Smooth muscle cell (in vitro differentiated cells): Measurements from ENCODE around the gene FOXP1. TPM values are rescaled to one million over a fixed set of nuclear protein-coding genes. Genes with fewer than 3 reads are reported as not detected.

Source experiments
- DNase-seq: peaks from one replicate; lab custom pipeline; 2025; ENCODE audit not compliant: unreplicated experiment; lab: John Stamatoyannopoulos, UW
- H2AFZ ChIP-seq: fragments of 200-600 bp; sonication (generic); 2 replicates; pipeline ENCODE4 v1.6.0; 2016; ENCODE audit warnings: antibody characterized with exemption, low read depth, mild to moderate bottlenecking
- H3F3A ChIP-seq: fragments of 200-600 bp; sonication (generic); 2 replicates; pipeline ENCODE4 v1.6.0; 2017; ENCODE audit warnings: antibody characterized with exemption, low read depth
- H3K27ac ChIP-seq: fragments of 200-600 bp; sonication (generic); 2 replicates; pipeline ENCODE4 v1.5.1; 2016; ENCODE audit warnings: low read depth, mild to moderate bottlenecking
- H3K27me3 ChIP-seq: fragments of 200-600 bp; sonication (generic); 2 replicates; pipeline ENCODE4 v1.6.1; 2016; ENCODE audit warnings: low read depth, mild to moderate bottlenecking
- H3K36me3 ChIP-seq: fragments of 200-600 bp; sonication (generic); 2 replicates; pipeline ENCODE4 v1.5.1; 2016; ENCODE audit warnings: low read depth
- H3K4me1 ChIP-seq: fragments of 200-600 bp; sonication (generic); 2 replicates; pipeline ENCODE4 v1.5.1; 2016; ENCODE audit warnings: low read depth
- H3K4me2 ChIP-seq: fragments of 200-600 bp; sonication (generic); 2 replicates; pipeline ENCODE4 v1.6.0; 2016; ENCODE audit warnings: mild to moderate bottlenecking
- H3K4me3 ChIP-seq: fragments of 200-600 bp; sonication (generic); 2 replicates; pipeline ENCODE4 v1.5.1; 2016; ENCODE audit warnings: mild to moderate bottlenecking
- H3K79me2 ChIP-seq: fragments of 200-600 bp; sonication (generic); 2 replicates; pipeline ENCODE4 v1.6.0; 2016; ENCODE audit warnings: low read depth, mild to moderate bottlenecking
- H3K9ac ChIP-seq: fragments of 200-600 bp; sonication (generic); 2 replicates; pipeline ENCODE4 v1.6.0; 2016; ENCODE audit warnings: low read depth
- H3K9me3 ChIP-seq: fragments of 200-600 bp; sonication (generic); replicated peaks from 2 replicates; pipeline ENCODE4 v1.5.1; 2016; ENCODE audit warnings: low read depth
- H4K20me1 ChIP-seq: fragments of 200-600 bp; sonication (generic); 2 replicates; pipeline ENCODE4 v1.6.0; 2016; ENCODE audit warnings: low read depth
- WGBS: methylation state at CpG from one replicate; pipeline ENCODE4 v1.1.7; 2016; ENCODE audit warnings: low lambda C conversion rate; 5-methylcytosine and 5-hydroxymethylcytosine counted together
- polyA plus RNA-seq: library from polyadenylated mRNA; unstranded; fragments of >200 nt; fragmentation: Nextera tagmentation; extraction: Ambion mirVana; gene quantifications from 2 replicates; pipeline ENCODE4 v1.2.1, GENCODE V29; 2016
- total RNA-seq: library from RNA; depleted of rRNA; stranded (reverse); fragments of >200 nt; gene quantifications from 2 replicates; pipeline ENCODE4 v1.2.3, GENCODE V29; 2014
- TF ChIP-seq, protein P1 (sequence below): fragments of 200-600 bp; sonication (generic); IDR thresholded peaks from 2 replicates; pipeline ENCODE4 v1.5.1; 2017; ENCODE audit warnings: borderline replicate concordance, mild to moderate bottlenecking, antibody characterized with exemption; ENCODE audit not compliant: insufficient read depth, poor library complexity, severe bottlenecking

The FOXP1 gene
- total and polyA plus RNA-seq, 2 experiments from 2014 or later: 40.9 to 68.0 TPM

DNA sequence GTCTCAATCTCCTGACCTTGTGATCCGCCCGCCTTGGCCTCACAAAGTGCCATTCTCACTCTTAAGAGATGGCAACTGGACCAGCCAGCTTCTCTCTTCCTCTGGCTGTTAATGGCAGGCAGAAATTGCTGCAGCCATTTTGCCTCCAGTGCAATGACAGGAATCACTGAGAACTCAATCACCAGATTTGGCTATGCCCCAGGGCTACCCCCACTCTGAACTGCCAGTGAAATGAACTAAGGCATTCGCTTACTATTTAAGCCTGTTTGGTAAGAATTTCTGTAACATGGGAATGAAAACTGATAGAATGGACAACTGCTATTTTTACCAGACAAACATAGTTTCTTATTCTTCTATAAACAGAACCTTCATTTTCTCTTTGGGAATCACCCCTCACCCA, 24.5 kb downstream of the FOXP1 start:
- no peak for DNase-seq
- Histone ChIP-seq H3K4me2 (no peak overlapping the region), H2AFZ (no peak overlapping the region), H3K9ac (no peak overlapping the region), H3F3A (no peaks in the 10 kb centered on the region), H3K9me3 (no peaks in the 10 kb centered on the region), H3K4me3 (no peak overlapping the region), H3K4me1 (no peaks in the 10 kb centered on the region), H3K27ac (no peak overlapping the region), H4K20me1 (no peaks in the 10 kb centered on the region), H3K79me2 (peaks cover 28% of the 10 kb centered on the region), H3K36me3 (no peaks in the 10 kb centered on the region), H3K27me3 (no peaks in the 10 kb centered on the region)
- WGBS: 97% methylated on average over 3 of the region's 3 CpGs
- TF ChIP-seq, protein P1, sequence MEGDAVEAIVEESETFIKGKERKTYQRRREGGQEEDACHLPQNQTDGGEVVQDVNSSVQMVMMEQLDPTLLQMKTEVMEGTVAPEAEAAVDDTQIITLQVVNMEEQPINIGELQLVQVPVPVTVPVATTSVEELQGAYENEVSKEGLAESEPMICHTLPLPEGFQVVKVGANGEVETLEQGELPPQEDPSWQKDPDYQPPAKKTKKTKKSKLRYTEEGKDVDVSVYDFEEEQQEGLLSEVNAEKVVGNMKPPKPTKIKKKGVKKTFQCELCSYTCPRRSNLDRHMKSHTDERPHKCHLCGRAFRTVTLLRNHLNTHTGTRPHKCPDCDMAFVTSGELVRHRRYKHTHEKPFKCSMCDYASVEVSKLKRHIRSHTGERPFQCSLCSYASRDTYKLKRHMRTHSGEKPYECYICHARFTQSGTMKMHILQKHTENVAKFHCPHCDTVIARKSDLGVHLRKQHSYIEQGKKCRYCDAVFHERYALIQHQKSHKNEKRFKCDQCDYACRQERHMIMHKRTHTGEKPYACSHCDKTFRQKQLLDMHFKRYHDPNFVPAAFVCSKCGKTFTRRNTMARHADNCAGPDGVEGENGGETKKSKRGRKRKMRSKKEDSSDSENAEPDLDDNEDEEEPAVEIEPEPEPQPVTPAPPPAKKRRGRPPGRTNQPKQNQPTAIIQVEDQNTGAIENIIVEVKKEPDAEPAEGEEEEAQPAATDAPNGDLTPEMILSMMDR: no peak

DNA sequence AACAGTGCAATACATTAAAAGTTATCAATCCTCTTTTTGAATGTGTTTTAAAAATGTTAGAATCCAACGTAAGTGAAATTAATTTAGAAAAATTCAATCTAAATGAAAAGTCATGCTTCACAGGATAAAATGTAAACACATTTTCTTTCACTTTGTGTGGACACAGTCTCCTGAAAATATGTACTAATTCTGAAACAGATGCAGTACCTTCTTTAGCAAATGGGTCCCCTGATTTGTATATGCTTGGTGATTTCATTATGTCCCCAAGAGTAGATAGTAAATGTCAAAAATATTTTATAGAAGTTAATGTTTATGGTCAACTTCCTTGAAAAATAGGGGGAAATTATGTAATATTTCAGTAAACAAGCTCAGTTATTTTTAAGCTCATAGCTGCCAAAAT, 28.9 kb downstream of the FOXP1 start:
- no peaks in the 10 kb centered on the region for H4K20me1 ChIP-seq
- H3F3A ChIP-seq: no peaks in the 10 kb centered on the region
- H3K9me3 ChIP-seq: no peaks in the 10 kb centered on the region
- H3K9ac ChIP-seq: no peak overlapping the region
- H3K27ac ChIP-seq: no peak overlapping the region
- no peaks in the 10 kb centered on the region for H3K27me3 ChIP-seq
- H3K36me3 ChIP-seq: no peaks in the 10 kb centered on the region
- no peaks in the 10 kb centered on the region for H3K4me1 ChIP-seq
- no peak overlapping the region for H3K4me3 ChIP-seq
- no peak overlapping the region for H3K4me2 ChIP-seq
- no peak for DNase-seq
- TF ChIP-seq, protein P1: no peak
- 98% methylated on average over 1 of the region's 1 CpG for WGBS
- H3K79me2 ChIP-seq: peaks cover 37% of the 10 kb centered on the region
- H2AFZ ChIP-seq: no peak overlapping the region

DNA sequence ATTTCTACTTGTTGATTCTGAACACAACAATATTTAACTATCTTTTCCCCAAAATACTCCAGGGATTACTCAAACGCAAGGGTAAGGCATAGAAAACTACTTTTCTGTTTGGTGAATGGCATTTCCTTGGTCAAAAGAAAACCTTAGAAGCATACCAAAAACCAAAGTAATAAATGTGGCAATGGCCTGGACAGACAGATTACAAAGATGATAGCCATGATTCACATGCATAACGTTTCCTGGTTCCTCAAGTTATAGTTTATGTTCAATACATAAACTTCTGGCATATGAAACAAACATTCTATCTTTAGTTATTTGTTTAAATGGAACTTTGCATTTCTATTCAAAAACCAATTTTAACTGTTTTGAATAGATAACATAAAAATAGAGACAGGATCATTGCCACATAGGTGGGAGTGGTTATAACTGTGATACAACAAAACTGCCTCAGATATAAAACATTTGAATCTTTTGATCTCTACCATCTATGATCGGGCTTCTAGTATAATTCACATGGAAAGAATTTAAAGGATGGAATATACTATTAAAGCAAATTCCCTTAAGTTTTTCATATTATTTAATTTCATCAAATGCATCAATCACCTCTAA, 32.1 kb downstream of the FOXP1 start:
- no peak overlapping the region for H2AFZ ChIP-seq
- no peaks in the 10 kb centered on the region for H3F3A ChIP-seq
- TF ChIP-seq, protein P1: no peak
- H4K20me1 ChIP-seq: no peaks in the 10 kb centered on the region
- no peaks in the 10 kb centered on the region for H3K36me3 ChIP-seq
- WGBS: 72% methylated on average over 3 of the region's 3 CpGs
- H3K9ac ChIP-seq: no peak overlapping the region
- peak overlapping the region; percentile 6 for H3K4me2 ChIP-seq
- no peaks in the 10 kb centered on the region for H3K27me3 ChIP-seq
- peak overlapping the region; percentile 10 for H3K27ac ChIP-seq
- H3K4me1 ChIP-seq: no peaks in the 10 kb centered on the region
- no peak overlapping the region for H3K4me3 ChIP-seq
- no peaks in the 10 kb centered on the region for H3K9me3 ChIP-seq
- DNase-seq: no peak
- H3K79me2 ChIP-seq: peaks cover 37% of the 10 kb centered on the region

DNA sequence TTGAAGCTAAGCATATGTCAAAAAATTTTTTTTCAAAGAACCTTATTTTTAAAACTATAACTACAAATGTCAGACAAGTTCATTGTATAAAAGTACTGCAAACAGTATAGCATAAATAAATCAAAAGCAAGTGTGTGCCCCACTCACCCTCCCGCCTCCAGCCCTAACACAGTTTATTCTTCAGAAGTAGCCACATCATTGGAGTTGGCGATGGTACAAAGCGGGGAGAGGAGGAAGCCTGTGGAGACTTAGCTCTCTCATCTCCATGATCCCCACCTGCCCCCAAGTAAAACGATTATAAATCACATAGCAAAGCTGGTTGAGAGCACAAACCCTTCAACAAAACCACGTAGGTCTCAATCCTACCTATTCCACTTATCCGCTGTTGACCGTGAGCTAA, 33.6 kb downstream of the FOXP1 start:
- no peak overlapping the region for H2AFZ ChIP-seq
- H4K20me1 ChIP-seq: no peaks in the 10 kb centered on the region
- no peak overlapping the region for H3K9ac ChIP-seq
- 97% methylated on average over 7 of the region's 7 CpGs for WGBS
- TF ChIP-seq, protein P1: no peak
- H3K4me2 ChIP-seq: no peak overlapping the region
- H3K9me3 ChIP-seq: no peaks in the 10 kb centered on the region
- no peaks in the 10 kb centered on the region for H3K36me3 ChIP-seq
- no peak for DNase-seq
- H3K4me3 ChIP-seq: no peak overlapping the region
- H3K79me2 ChIP-seq: peaks cover 28% of the 10 kb centered on the region
- H3K27me3 ChIP-seq: no peaks in the 10 kb centered on the region
- H3F3A ChIP-seq: no peaks in the 10 kb centered on the region
- no peak overlapping the region for H3K27ac ChIP-seq
- H3K4me1 ChIP-seq: no peaks in the 10 kb centered on the region
